HG03469 (cell line): Measurements from ENCODE around the gene DSTN.

Experiments
- ATAC-seq: cut with Tn5 transposase; IDR thresholded peaks from one replicate; pipeline ENCODE4 v1.9.1; 2021; ENCODE audit warnings: mild to moderate bottlenecking, moderate library complexity, moderate number of reproducible peaks; ENCODE audit not compliant: unreplicated experiment

The DSTN gene

DNA sequence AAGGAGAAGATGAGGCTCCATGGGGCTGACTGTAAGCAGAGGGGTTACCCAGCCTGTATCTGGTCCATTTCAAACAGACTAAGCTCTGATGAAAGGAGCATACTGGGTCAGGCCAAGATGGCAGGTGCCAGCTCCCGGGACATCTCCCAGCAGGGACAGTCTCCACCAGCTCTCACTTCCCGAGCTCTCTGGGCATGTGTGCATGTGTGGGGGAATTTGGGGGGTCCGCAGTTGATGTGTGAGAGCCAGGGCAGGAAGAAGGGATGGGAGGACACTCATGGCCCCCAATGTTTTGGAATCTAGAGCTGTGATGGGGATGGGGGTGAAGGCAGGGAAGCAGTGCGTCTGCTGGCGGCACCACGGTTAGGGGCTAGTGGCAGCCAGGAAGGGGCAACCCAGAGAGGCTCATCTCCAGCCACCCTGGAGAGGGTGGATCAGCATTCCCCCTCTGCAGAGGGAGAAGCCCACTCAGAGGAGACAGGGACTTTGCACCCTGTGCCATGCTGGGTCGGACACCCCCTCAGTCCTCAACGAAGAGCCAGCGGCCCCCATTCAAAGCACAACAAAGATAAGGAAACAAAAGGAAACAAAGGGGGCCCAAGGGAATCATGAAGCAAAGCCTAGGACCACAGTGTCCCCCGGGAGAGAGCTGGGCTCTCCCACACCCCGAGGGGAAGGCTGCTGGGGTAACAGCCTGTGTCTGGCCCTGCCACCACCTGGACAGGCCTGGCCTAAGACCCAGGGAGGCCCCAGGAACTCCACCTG is 52.4 kb downstream of the DSTN start:
- no peak for ATAC-seq

DNA sequence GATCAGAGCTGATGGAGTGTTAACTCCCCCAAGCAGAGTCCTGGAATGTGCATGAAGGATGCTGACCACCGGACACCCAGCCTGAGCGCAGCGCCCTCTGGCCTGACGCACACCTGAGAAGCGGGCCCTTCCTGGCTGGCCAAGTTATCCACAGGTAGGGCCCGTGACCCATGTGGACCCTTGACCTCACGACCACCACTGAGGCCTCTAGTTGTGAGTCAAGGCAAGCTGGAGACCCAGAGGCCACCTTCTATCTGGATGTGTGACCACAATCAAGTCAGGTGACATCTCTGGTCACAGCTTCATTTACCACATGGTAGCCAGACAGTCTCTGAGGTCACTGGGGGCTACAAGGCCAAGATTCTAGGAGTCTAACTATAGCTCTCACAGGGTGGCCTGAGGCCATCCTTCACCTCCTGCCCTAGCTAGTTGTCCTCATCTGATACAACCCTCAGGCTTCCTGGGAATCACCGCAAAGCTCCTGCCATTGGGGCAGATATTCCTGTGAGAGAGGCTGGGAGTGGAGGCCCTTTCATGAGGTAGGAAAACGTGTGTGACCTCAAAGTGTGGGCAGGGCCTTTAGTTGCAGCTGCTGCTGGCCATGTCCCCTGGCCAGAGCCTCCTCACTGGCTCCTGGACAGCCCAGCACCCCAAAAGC is 53.1 kb downstream of the DSTN start:
- no peak for ATAC-seq

DNA sequence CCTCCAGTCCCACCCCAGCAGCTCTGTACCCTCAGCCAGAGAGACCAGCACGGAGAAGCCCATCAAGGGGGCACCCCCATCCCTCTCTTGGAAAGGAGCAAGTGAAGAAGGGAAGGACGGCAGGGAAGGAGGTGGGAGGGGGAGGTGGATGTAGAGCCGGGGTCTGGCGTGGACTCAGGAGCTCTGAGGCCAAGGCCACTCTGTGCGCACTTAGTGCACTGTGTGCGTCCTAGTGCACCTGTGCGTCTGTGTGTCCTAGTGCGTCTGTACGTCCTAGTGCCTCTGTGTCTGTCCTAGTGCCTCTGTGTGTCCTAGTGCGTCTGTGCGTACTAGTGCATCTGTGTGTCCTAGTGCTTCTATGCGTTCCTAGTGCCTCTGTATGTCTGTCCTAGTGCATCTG is 54.2 kb downstream of the DSTN start:
- no peak for ATAC-seq

DNA sequence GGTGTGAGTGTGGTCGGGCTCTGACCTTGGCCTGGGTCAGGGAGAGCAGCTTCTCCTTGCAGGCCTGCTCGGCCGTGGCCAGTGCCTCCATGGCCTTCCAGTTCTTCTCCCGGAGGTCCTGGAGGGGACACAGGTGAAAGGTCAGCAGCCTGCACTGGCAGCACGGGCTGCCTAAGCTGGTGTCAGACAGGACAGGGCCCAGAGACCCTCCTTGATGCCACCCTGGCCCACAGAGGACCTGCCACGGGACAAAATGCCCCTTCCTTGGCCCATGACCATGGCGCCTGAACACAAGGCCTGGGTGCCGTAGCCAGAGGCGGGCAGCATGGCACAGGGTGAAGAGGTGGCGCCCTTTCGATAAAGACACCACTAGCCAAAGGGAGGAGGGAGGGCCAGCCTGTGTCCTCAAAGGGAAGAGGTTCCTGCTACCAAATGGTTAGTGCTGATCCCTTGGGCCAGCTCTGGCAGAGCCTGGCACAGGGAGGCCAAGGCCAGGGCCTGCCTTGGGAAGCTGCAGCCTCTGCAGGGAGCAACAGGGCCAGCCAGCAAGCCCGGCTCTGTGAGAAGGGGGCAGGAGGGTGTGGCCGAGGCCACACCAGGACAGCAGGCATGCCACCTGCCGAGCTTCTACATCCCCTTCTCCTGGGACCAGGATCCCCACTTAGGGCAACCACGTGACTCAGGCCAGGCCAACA is 54.8 kb downstream of the DSTN start:
- no peak for ATAC-seq

DNA sequence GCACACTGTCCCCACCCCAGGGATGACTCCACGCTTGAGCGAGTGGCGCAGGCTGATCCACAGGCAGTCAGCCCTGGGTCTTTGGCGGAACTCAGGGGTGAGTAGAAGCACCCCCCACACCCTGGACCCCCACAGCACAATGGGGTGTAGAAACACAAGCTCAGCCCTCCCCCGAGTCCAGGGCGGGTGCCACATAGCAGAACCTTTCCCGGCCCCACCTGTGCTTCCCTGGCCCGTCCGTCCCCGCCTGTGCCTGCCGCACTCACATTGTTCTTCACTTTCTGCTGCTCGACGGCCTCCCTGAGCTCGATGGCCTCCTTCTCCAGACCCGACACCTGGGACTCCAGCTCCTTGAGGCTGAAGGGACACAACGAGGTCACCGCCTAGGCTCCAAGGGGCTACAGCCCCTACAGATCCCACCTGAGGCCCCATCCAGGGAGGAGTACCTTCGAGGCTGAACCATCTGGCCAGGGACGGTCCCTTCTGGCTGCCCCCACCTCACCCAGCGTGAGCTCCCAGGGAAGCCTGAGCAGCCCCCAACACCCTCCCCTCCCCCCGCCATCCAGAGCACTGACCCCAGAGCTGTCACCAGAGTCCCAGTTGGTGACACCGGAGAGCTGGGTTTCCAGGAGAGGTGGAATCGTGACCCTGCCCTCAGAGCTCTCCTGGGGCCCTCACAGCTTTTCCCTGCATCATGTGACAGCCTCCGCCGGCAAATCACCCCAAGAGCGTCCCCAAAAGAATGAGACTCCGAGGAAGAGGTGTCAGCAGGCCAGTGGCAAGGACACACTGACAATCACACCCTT is 55.6 kb downstream of the DSTN start:
- no peak for ATAC-seq

DNA sequence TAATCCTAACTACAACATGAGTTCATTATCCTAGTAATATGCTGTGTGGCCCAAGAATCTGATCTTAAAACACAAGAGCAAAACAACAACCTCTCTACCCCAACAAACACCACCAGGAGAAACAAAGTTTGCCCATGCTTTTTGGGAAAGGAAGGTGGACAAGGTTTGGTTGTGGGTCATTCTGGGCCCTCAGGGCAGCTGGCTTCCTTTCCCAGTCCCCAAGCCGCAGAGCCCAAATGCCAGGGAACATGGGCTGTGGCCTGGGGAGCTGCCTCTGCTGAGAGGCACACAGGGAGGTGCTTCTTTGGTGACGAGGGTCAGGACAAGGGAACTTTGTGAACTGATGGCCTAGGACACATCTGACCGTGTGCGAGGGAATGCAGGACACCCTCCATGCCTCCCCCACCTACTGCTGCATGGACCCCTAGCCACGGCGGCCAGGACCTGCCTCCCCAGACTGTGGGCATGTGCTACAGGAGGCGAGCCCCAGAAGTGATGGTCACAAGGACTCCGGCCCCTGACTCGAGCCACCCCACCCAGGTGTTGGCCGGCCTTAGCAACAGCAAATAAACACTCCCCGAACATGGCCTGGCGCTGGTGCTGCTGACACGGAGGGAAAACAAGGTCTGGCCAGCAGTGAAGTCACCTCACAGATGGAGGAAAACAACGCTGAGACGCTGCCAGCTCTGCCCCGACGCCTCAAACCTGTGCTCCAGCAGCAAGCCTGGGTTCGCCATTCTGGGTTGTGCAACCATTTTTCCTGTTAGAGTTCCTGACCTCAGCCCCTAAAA is 56.5 kb downstream of the DSTN start:
- ATAC-seq, result no peak

- ATAC-seq, result no peak
These were observed 57.5 kb downstream of the DSTN start for GRCh38 chr20:17627101-17627955.

DNA sequence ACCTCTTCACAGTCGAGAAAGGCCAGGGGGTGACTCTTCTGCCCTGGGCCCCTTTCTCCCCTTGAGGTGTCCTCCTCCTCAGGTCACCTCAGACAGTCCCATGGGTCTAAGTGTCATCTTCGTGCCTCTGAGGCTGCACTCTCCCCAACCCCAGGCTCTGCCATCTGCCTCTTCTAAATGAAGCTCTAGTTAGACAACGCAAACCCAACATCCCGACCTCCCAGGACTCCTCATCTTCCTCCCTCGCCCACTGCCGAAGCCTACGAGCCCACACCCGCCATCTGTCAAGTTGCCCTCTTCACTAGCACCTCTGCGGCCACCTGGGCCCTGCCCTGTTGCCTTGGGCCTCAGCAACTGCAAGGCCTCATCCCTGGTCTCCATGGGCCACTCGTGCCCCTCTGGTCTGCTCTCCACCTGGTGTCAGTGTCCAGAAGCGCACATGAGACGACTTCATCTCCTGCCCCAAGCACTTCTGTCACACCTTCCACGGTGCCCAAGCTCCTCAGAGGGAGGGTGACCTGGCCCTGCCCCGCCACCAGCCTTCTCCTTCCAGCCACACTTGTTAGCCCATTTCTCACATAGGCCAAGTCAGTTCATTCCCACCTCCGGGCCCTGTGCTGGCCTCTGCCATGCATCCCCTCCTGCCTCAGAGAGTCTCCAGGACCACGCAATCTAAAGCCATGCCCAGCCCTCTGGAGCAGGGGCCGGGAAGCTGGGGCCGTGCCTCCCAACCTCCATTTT is 58.4 kb downstream of the DSTN start:
- no peak for ATAC-seq

- no peak for ATAC-seq
These were observed 59.1 kb downstream of the DSTN start for GRCh38 chr20:17629025-17629424.

GRCh38 chr20:17629678-17630089 is 59.8 kb downstream of the DSTN start:
- no peak for ATAC-seq

- no peak for ATAC-seq
These were observed 60.4 kb downstream of the DSTN start for GRCh38 chr20:17630151-17630805.

GRCh38 chr20:17630806-17631195 is 60.9 kb downstream of the DSTN start:
- no peak for ATAC-seq

- no peak for ATAC-seq
These were observed 61.9 kb downstream of the DSTN start for GRCh38 chr20:17631576-17632319.

DNA sequence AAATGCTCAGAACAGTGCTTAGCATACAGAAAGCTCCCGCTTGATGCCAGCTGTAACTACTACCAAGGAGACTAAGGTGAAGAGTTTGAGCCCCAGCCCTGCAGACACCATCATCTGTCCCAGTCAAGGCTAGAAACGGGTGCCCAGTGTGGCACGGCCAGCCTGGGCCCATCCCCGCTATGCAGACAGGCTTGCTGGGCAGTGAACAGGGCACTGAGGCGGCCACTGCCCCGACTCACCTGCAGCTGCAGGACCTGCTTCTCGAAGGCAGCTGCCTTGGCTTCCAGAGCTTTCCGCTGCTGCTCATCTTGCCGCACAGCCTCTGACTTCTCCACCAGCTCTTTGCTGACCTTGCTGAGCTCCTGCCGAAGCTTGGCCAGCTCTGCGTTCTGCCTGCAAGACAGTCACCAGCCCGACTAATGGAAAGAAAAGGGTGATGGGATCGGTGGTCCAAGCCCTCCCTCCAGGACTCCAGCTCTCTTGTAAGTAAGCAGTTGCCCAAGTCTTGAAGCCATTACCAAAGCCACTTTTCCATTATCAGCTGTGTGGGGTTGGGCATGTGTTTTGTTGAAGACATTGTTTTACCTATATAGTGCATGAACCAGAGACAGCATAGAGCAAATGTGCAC is 63.5 kb downstream of the DSTN start:
- no peak for ATAC-seq

DNA sequence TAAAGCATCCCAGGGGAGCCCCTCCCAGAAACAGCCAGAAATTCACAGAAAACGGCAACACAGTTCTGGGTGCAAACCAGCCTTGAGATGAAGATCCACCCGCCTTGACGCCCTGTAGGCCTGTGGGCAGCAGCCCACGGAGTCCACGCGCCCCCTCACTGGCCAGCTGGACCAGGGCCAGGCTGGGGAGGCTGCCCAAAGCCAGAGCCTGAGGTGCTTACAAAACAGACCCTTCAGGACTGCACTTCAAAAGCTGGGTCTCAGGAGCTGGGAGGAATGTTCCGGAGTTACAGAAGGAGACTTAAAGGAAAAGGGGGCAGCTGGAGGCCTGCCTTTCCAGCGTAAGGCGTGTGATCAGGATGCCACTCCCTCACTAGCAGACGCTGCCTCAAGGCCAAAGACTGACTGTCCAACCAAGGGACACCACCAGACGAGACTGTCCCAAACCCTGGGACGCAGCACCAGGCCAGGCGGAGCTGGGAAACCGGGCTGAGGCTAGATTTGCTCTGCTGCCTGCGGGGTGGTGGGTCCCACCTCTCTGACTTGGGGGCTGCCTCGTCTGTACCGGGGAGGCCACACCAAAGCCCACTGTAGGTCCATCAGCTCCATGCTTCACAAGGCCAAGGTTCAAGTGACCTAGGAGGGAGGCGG is 64.1 kb downstream of the DSTN start:
- no peak for ATAC-seq

DNA sequence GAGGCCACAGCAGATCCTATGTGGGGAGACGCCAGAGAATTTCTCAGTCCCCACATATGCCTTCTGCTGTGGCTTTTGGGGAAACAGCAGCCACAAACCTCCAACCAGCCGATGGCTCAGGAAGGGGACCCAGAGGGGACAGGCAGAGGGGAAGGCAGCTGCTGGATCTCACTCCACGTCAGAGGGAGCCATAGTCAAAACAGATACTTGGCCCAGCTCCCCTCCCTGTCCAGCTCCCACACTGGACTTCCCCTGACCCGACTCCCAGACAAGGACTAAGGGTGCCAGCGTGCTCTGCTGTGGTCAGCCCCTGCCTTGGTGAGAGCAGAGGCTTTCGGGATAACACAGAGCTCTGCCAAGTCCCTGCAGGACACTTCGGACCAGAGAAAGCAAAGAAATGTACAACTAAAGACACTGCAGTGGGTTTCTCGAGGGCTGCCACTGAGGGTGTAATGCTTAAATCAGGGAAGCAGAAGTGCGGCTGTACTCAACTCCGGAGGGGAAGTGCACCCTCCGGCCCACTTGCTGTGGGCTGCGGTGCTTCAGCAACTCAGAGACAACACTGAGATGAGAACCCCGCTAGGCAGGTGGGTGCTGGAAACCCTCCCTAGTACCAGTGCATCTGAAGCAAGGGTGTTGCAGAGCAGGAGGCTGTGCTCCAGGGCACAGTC is 64.9 kb downstream of the DSTN start:
- ATAC-seq, result no peak
